HG02588 (cell line): ENCODE measurements around the gene NHP2.
"Not testable (repeated sequence)": the region's sequence is repeated elsewhere in the genome, so short reads cannot be mapped to it uniquely, and the experiment has no call there.

Experiments used
- ATAC-seq: cut with Tn5 transposase; IDR thresholded peaks from one replicate; pipeline ENCODE4 v1.9.1; 2021; ENCODE audit warnings: mild to moderate bottlenecking, moderate library complexity; ENCODE audit not compliant: unreplicated experiment

NHP2 gene

GRCh38 chr5:178136990-178137389 is 16.7 kb downstream of the NHP2 start:
- ATAC-seq = no peak

GRCh38 chr5:178131446-178131996 is 22.2 kb downstream of the NHP2 start:
- no peak for ATAC-seq

GRCh38 chr5:178130576-178131445 is 22.9 kb downstream of the NHP2 start, which contains the start of gene RMND5B:
Gene RMND5B (plus strand): TSS chr5:178131014. CDS start chr5:178138120, 7,106 bp downstream.
- peak; percentile 79 for ATAC-seq

GRCh38 chr5:178130234-178130575 is 23.5 kb downstream of the NHP2 start:
- ATAC-seq = not testable (repeated sequence)

- ATAC-seq = no peak
Measured at GRCh38 chr5:178129296-178129695, 24.4 kb downstream of the NHP2 start.

GRCh38 chr5:178127300-178128009 is 26.2 kb downstream of the NHP2 start:
- ATAC-seq = not testable (repeated sequence)

- ATAC-seq = no peak
Measured at GRCh38 chr5:178126556-178126955, 27.1 kb downstream of the NHP2 start.

GRCh38 chr5:178125253-178125906 is 28.3 kb downstream of the NHP2 start:
- no peak for ATAC-seq

- ATAC-seq = no peak
Measured at GRCh38 chr5:178123966-178124925, 29.4 kb downstream of the NHP2 start.

- ATAC-seq = no peak
Measured at GRCh38 chr5:178123094-178123965, 30.4 kb downstream of the NHP2 start.

GRCh38 chr5:178122346-178122745 is 31.3 kb downstream of the NHP2 start:
- ATAC-seq = no peak

- peak; percentile 5 for ATAC-seq
Measured at GRCh38 chr5:178121391-178122276, 32.1 kb downstream of the NHP2 start.

- peak; percentile 74 for ATAC-seq
Measured at GRCh38 chr5:178120607-178121357, 32.9 kb downstream of the NHP2 start.

- no peak for ATAC-seq
Measured at GRCh38 chr5:178119915-178120606, 33.6 kb downstream of the NHP2 start.

- ATAC-seq = no peak
Measured at GRCh38 chr5:178117923-178118701, 35.6 kb downstream of the NHP2 start.
